Gastroesophageal sphincter (tissue), 4 donors: ENCODE measurements around the gene FAM193B. TPM values are rescaled to one million over a fixed set of nuclear protein-coding genes. Genes with fewer than 3 reads are reported as not detected.
"Not testable (repeated sequence)": the region's sequence is repeated elsewhere in the genome, so short reads cannot be mapped to it uniquely, and the experiment has no call there.

ENCODE experiments used
- ATAC-seq: fragments of 150-250 bp; one replicate; pipeline ENCODE4 v1.9.1; 2016; ENCODE audit warnings: mild to moderate bottlenecking, moderate library complexity
- H3K27ac ChIP-seq, 4 donors: fragments of 200-600 bp; sonication (generic) in 3 of 4; 1 replicate in 3 of 4; 2 replicates in 1 of 4; pipeline ENCODE4 v1.5.1; 2016 to 2019
- H3K27me3 ChIP-seq: fragments of 200-600 bp; sonication (generic); one replicate; pipeline ENCODE4 v1.5.1; 2019
- H3K36me3 ChIP-seq, 2 donors: fragments of 200-600 bp; sonication (generic); one replicate each; pipeline ENCODE4 v1.5.1; 2019; ENCODE audit warnings: control low read depth in 1 of 2
- H3K4me1 ChIP-seq, 3 donors: fragments of 200-600 bp; sonication (generic); 1 replicate in 2 of 3; 2 replicates in 1 of 3; pipeline ENCODE4 v1.5.1; 2016 to 2019; ENCODE audit warnings: control low read depth in 2 of 3
- H3K4me3 ChIP-seq, 2 donors: fragments of 200-600 bp; sonication (generic); one replicate each; pipeline ENCODE4 v1.5.1; 2019; ENCODE audit warnings: mild to moderate bottlenecking in 1 of 2, moderate library complexity in 1 of 2
- H3K9me3 ChIP-seq, 3 donors: fragments of 200-600 bp; sonication (generic); one replicate each; pipeline ENCODE4 v1.5.1; 2017 to 2019; ENCODE audit warnings: control low read depth in 2 of 3
- EP300 ChIP-seq: sonication (generic); formaldehyde crosslinking; IDR thresholded peaks from one replicate; pipeline ENCODE4 v1.6.1; 2017; ENCODE audit warnings: antibody characterized with exemption, mild to moderate bottlenecking
- POLR2A ChIP-seq, 2 donors: fragments of 450-650 bp; IDR thresholded peaks; one replicate each; pipeline ENCODE4 v1.6.1; 2017; ENCODE audit warnings: antibody characterized with exemption in 2 of 2, mild to moderate bottlenecking in 2 of 2, moderate library complexity in 1 of 2
- POLR2AphosphoS5 ChIP-seq: sonication (generic); formaldehyde crosslinking; IDR thresholded peaks from one replicate; pipeline ENCODE4 v1.6.1; 2017; ENCODE audit warnings: antibody characterized with exemption
- WGBS, 2 donors: methylation state at CpG; one replicate each; pipeline ENCODE4 v1.1.5; 2018; ENCODE audit warnings: low coverage in 1 of 2; 5-methylcytosine and 5-hydroxymethylcytosine counted together
- total RNA-seq, 4 donors: library from RNA; depleted of rRNA; stranded (reverse); fragments of >200 nt; gene quantifications; one replicate each; pipeline ENCODE4 v1.1.0, GENCODE V29; 2016
- TF ChIP-seq, protein P1 (sequence below), 4 experiments: fragments of 200-600 bp in 2 of 4; fragments of 450-650 bp in 2 of 4; sonication (generic) in 1 of 4; IDR thresholded peaks; one replicate each; pipeline ENCODE4 v1.5.1; 2017 to 2019; ENCODE audit warnings: antibody characterized with exemption in 4 of 4, mild to moderate bottlenecking in 2 of 4, moderate library complexity in 2 of 4

Gene FAM193B
- total RNA-seq, 4 donors from 2014 or later, result 29.7 to 90.3 (median 44.5) TPM

DNA sequence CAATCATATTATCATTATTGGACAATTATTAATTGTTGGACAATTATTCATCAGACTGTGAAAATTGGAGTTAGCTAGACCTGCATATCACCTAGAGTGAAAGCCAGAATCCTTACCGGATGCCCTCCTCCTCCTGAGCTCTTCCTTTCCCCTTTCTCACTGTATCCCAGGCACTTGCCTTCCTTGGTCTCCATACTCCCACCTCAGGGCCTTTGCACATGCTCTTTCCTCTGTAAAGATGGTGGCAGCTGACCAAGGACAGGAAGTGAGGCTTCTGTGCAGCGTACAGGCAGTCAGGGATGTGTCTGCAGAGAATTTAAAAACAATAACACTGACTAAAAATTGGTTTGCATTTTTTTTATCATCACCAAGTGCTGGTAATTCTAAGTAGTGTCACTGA lies 15.5 kb upstream of the FAM193B start:
- H3K27me3 ChIP-seq, result peaks cover 17% of the 10 kb centered on the region
- H3K9me3 ChIP-seq, result no peaks in the 10 kb centered on the region
- 78% methylated on average over 1 of the region's 2 CpGs for WGBS, 2 donors
- TF ChIP-seq POLR2A (IDR thresholded peaks at IDR 0.05) (no peak), POLR2AphosphoS5 (no peak), EP300 (no peak)
- TF ChIP-seq, protein P1, sequence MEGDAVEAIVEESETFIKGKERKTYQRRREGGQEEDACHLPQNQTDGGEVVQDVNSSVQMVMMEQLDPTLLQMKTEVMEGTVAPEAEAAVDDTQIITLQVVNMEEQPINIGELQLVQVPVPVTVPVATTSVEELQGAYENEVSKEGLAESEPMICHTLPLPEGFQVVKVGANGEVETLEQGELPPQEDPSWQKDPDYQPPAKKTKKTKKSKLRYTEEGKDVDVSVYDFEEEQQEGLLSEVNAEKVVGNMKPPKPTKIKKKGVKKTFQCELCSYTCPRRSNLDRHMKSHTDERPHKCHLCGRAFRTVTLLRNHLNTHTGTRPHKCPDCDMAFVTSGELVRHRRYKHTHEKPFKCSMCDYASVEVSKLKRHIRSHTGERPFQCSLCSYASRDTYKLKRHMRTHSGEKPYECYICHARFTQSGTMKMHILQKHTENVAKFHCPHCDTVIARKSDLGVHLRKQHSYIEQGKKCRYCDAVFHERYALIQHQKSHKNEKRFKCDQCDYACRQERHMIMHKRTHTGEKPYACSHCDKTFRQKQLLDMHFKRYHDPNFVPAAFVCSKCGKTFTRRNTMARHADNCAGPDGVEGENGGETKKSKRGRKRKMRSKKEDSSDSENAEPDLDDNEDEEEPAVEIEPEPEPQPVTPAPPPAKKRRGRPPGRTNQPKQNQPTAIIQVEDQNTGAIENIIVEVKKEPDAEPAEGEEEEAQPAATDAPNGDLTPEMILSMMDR (IDR thresholded peaks at IDR 0.05), result no peak
- no peak overlapping the region for H3K4me3 ChIP-seq
- H3K4me1 ChIP-seq, result no peaks in the 10 kb centered on the region
- no peak overlapping the region for H3K27ac ChIP-seq
- no peak for ATAC-seq
- no peaks in the 10 kb centered on the region for H3K36me3 ChIP-seq

- no peak overlapping the region for H3K27ac ChIP-seq
- H3K4me1 ChIP-seq, result no peaks in the 10 kb centered on the region
- no peak for ATAC-seq
- H3K36me3 ChIP-seq, result no peaks in the 10 kb centered on the region
- no peaks in the 10 kb centered on the region for H3K9me3 ChIP-seq
- WGBS, 2 donors, result 44 to 66% methylated on average over 5 to 6 of the region's 7 CpGs
- no peak overlapping the region for H3K4me3 ChIP-seq
- peaks cover 17% of the 10 kb centered on the region for H3K27me3 ChIP-seq
- TF ChIP-seq, protein P1 (IDR thresholded peaks at IDR 0.05), result no peak
- TF ChIP-seq POLR2A (IDR thresholded peaks at IDR 0.05), result no peak
- no peak for TF ChIP-seq POLR2AphosphoS5
- TF ChIP-seq EP300, result no peak
These were observed 14.0 kb upstream of the FAM193B start for GRCh38 chr5:177568326-177568725.

DNA sequence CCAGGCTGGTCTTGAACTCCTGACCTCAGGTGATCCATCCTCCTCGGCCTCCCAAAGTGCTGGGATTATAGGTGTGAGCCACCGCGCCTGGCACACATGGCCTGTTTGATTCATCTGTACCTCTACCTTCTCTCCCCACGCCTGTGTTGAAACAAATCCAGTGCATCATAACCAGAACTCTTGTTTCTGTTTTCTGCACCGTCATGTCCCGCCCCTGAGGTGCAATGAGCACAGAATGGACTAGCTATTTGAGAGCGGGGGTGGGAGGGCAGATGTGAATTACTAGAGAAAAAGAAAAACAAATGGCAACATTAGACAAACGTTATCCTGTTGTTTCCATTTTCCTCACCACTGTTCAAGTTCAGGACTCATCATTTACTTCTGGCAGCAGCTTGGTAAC lies 10.7 kb upstream of the FAM193B start:
- no peaks in the 10 kb centered on the region for H3K36me3 ChIP-seq
- ATAC-seq, result no peak
- no peak overlapping the region for H3K27ac ChIP-seq
- peaks cover 17% of the 10 kb centered on the region for H3K27me3 ChIP-seq
- no peaks in the 10 kb centered on the region for H3K9me3 ChIP-seq
- no peak overlapping the region for H3K4me3 ChIP-seq
- no peaks in the 10 kb centered on the region for H3K4me1 ChIP-seq
- 73 to 84% methylated on average over 3 to 6 of the region's 8 CpGs for WGBS, 2 donors
- TF ChIP-seq, protein P1 (IDR thresholded peaks at IDR 0.05), result no peak
- TF ChIP-seq POLR2AphosphoS5 (no peak), EP300 (no peak), POLR2A (IDR thresholded peaks at IDR 0.05) (no peak)

DNA sequence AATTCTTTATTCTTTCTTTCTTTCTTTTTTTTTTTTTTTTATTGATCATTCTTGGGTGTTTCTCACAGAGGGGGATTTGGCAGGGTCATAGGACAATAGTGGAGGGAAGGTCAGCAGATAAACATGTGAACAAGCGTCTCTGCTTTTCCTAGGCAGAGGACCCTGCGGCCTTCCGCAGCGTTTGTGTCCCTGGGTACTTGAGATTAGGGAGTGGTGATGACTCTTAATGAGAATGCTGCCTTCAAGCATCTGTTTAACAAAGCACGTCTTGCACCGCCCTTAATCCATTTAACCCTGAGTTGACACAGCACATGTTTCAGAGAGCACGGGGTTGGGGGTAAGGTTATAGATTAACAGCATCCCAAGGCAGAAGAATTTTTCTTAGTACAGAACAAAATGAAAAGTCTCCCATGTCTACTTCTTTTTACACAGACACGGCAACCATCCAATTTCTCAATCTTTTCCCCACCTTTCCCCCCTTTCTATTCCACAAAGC lies 5.1 kb upstream of the FAM193B start:
- not testable (repeated sequence) for H3K36me3 ChIP-seq, H3K4me3 ChIP-seq, H3K27me3 ChIP-seq, ATAC-seq, H3K9me3 ChIP-seq, H3K27ac ChIP-seq
- H3K4me1 ChIP-seq, result peaks cover 0 to 11% (median 0%) of the 10 kb centered on the region in 3 donors
- WGBS, 2 donors, result 50 to 96% methylated on average over 4 to 8 of the region's 8 CpGs

DNA sequence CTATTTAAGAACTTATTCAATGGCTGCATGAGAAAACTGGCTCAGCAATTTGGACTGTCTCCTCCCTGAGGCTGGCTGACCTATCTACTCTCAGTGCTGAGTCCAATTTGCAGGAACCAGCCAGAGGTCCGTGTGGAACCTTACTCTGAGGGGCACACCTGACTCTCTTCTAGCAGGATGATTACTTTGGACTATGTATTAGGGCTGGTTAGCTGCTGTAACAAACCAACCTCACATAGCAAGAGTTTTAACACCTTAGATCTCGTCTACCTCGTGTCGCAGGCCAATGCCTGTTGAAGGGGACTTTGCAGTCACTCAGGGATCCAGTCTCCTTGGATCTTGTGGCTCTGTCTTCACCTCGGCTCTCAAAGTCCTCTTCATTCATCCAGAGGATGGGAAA lies 3.4 kb upstream of the FAM193B start:
- H3K4me3 ChIP-seq, result no peak overlapping the region
- no peaks in the 10 kb centered on the region for H3K36me3 ChIP-seq
- ATAC-seq, result no peak
- 69 to 100% methylated on average over 2 to 4 of the region's 5 CpGs for WGBS, 2 donors
- no peak for TF ChIP-seq EP300
- TF ChIP-seq POLR2A (IDR thresholded peaks at IDR 0.05), result no peak
- TF ChIP-seq POLR2AphosphoS5, result no peak
- TF ChIP-seq, protein P1 (IDR thresholded peaks at IDR 0.05), result no peak
- H3K4me1 ChIP-seq, result peaks cover 0 to 22% (median 6%) of the 10 kb centered on the region in 3 donors
- H3K27ac ChIP-seq, result no peak overlapping the region
- H3K27me3 ChIP-seq, result no peaks in the 10 kb centered on the region
- no peaks in the 10 kb centered on the region for H3K9me3 ChIP-seq
